Parathyroid adenoma (tissue), 2 donors: Measurements from ENCODE around the gene OSBPL5.

Experiments used
- H2AFZ ChIP-seq: fragments of 300-600 bp; sonication (generic); one replicate; pipeline ENCODE4 v1.7.0; 2017; ENCODE audit warnings: antibody characterized with exemption, mild to moderate bottlenecking
- H3K27ac ChIP-seq: fragments of 300-600 bp; sonication (generic); one replicate; pipeline ENCODE4 v1.7.0; 2017
- H3K27me3 ChIP-seq: fragments of 300-600 bp; sonication (generic); one replicate; pipeline ENCODE4 v1.7.0; 2017; ENCODE audit warnings: low read length; ENCODE audit not compliant: control insufficient read depth, insufficient read depth
- H3K36me3 ChIP-seq: fragments of 300-600 bp; sonication (generic); one replicate; pipeline ENCODE4 v1.7.0; 2017; ENCODE audit warnings: low read length; ENCODE audit not compliant: control insufficient read depth, insufficient read depth
- H3K4me1 ChIP-seq: fragments of 300-600 bp; sonication (generic); one replicate; pipeline ENCODE4 v1.7.0; 2017; ENCODE audit warnings: control low read depth
- H3K4me2 ChIP-seq: fragments of 300-600 bp; sonication (generic); one replicate; pipeline ENCODE4 v1.7.0; 2017; ENCODE audit warnings: low read length
- H3K4me3 ChIP-seq: fragments of 300-600 bp; sonication (generic); one replicate; pipeline ENCODE4 v1.7.0; 2017; ENCODE audit warnings: low read depth, low read length
- H3K79me2 ChIP-seq: fragments of 300-600 bp; sonication (generic); one replicate; pipeline ENCODE4 v1.7.0; 2017; ENCODE audit warnings: control low read depth
- H3K9ac ChIP-seq: fragments of 300-600 bp; sonication (generic); one replicate; pipeline ENCODE4 v1.7.0; 2017; ENCODE audit warnings: mild to moderate bottlenecking
- H3K9me3 ChIP-seq: fragments of 300-600 bp; sonication (generic); one replicate; pipeline ENCODE4 v1.7.0; 2017; ENCODE audit warnings: low read length; ENCODE audit not compliant: control insufficient read depth
- TF ChIP-seq, protein P1 (sequence below): fragments of 300-600 bp; sonication (generic); IDR thresholded peaks from one replicate; pipeline ENCODE4 v1.7.0; 2017; ENCODE audit warnings: antibody characterized with exemption, mild to moderate bottlenecking
- donor health status: primary hyperparathyroidism.

OSBPL5 gene

DNA sequence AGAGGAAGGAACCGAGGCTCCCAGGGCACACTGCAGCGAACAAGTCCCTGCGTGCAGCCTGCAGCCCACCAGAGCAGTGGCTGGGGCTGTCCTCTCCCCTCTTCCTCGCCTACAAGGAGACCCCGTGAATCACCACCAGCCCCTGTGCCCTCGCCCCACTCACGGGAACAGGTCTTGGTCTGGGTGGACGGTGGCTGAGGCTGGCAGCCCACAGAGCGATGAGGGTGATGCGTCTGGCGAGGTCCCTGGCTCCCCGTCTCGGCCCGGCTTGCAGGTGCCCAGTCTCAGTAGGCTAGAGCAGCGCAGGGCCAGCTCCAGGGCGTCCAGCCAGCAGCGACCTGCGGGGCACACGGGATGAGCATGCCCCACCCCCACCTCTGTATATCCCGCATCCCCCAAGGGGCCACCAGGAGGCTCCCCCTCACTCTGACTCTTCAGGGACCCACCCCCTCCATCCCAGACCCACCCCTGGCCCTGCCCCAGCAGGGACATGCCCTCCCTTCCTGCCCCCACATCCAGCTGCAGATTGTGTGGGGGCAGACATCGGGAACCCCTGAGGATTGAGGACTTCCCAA lies 57.4 kb downstream of the OSBPL5 start:
- H3K79me2 ChIP-seq = no peaks in the 10 kb centered on the region
- no peaks in the 10 kb centered on the region for H3K9me3 ChIP-seq
- no peaks in the 10 kb centered on the region for H3K27me3 ChIP-seq
- TF ChIP-seq, protein P1, sequence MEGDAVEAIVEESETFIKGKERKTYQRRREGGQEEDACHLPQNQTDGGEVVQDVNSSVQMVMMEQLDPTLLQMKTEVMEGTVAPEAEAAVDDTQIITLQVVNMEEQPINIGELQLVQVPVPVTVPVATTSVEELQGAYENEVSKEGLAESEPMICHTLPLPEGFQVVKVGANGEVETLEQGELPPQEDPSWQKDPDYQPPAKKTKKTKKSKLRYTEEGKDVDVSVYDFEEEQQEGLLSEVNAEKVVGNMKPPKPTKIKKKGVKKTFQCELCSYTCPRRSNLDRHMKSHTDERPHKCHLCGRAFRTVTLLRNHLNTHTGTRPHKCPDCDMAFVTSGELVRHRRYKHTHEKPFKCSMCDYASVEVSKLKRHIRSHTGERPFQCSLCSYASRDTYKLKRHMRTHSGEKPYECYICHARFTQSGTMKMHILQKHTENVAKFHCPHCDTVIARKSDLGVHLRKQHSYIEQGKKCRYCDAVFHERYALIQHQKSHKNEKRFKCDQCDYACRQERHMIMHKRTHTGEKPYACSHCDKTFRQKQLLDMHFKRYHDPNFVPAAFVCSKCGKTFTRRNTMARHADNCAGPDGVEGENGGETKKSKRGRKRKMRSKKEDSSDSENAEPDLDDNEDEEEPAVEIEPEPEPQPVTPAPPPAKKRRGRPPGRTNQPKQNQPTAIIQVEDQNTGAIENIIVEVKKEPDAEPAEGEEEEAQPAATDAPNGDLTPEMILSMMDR = no peak
- no peaks in the 10 kb centered on the region for H3K4me1 ChIP-seq
- no peaks in the 10 kb centered on the region for H3K36me3 ChIP-seq
- H3K4me3 ChIP-seq = no peak overlapping the region
- no peak overlapping the region for H2AFZ ChIP-seq
- H3K4me2 ChIP-seq = no peak overlapping the region
- H3K27ac ChIP-seq = no peak overlapping the region
- H3K9ac ChIP-seq = no peak overlapping the region

DNA sequence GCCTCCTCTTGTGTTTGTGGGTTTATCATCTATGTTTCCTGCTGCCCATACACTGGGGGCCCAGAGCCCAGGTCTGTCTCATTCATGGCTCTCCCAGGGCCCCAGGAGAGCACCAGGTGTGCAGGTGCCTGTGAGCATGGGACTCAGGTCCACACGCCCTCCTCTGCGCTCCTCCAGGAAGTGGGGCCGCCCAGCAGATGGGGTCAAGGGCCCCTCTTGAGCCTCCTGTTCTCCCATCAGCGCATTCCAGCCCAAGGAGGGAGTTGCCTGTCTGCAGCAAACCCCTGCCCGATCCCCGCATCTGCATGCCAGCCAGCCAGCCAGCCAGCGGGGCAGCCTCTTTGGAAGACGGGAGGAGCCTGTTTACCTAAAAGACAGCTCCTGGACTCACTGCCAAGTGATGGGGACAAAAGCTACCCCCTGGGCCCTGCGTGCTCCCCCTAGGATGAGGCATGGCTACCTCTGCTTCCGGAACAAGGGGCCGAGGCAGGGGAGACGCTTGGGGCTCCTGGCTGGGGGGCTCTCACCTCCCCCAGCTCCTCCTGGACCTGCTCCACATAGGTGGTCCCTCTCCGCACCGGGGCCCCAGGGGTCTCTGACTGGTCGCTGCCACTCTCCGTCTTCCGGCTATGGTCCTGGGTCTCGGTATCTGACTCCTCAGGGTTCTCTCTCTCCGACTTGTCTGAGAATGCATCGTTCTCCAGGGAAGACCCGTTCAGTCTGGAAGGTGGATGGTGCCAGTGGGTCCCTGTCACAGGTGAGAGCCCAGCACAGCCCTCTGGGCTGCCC lies 58.2 kb downstream of the OSBPL5 start:
- no peaks in the 10 kb centered on the region for H3K27me3 ChIP-seq
- no peak overlapping the region for H3K27ac ChIP-seq
- H3K36me3 ChIP-seq = no peaks in the 10 kb centered on the region
- no peak overlapping the region for H3K9ac ChIP-seq
- no peak overlapping the region for H3K4me3 ChIP-seq
- TF ChIP-seq, protein P1 = no peak
- H3K79me2 ChIP-seq = no peaks in the 10 kb centered on the region
- no peak overlapping the region for H3K4me2 ChIP-seq
- no peaks in the 10 kb centered on the region for H3K9me3 ChIP-seq
- H2AFZ ChIP-seq = no peak overlapping the region
- no peaks in the 10 kb centered on the region for H3K4me1 ChIP-seq

DNA sequence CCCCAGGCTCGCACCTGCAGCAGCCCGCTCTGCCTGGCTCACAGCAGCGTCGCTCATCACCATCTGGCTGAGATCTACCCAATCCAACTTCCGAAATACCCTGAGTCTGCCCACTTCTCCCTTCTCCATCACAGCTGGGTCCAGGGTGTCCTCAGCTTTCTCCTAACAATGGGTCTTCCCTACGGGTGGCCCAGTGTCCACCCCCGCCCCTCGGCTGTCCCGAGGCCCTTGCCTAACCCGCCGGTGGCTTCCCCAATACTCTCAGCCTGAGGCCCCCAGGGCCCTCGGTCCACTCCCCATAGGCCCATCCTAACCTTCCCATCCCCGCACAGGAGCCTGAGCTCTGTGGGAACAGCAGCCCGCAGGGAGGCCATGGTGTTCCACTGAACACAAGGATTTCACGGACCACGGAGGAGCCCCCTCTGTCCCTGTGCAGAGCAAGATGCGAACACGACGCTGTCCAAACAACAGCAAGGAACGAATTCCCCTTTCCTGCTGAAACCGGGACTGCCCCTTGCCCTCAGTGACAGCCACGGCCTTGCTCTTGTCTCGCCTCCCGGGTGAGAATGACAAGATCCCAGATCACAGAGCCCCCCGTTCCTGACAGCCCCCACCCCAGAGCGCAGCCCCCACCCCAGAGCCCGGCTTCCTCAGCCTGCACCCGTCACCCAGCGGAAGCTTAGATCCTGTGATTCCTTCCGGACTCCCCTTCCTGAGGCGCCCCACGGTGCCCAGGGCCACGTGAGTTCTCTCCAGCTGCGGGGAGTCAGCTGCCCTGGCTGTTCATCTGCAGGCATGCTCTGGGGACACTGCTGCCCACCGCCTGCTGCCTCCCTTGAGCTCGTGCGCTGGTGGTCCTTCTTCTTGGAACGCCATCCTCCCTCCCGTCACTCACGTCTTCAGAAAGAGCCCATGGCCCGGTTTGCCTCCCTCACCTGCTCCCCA lies 59.0 kb downstream of the OSBPL5 start:
- H3K4me1 ChIP-seq = no peaks in the 10 kb centered on the region
- H3K27ac ChIP-seq = no peak overlapping the region
- no peaks in the 10 kb centered on the region for H3K36me3 ChIP-seq
- no peaks in the 10 kb centered on the region for H3K79me2 ChIP-seq
- no peak overlapping the region for H3K4me2 ChIP-seq
- H3K9ac ChIP-seq = no peak overlapping the region
- H3K4me3 ChIP-seq = no peak overlapping the region
- H2AFZ ChIP-seq = no peak overlapping the region
- H3K27me3 ChIP-seq = no peaks in the 10 kb centered on the region
- H3K9me3 ChIP-seq = no peaks in the 10 kb centered on the region
- TF ChIP-seq, protein P1 = no peak

DNA sequence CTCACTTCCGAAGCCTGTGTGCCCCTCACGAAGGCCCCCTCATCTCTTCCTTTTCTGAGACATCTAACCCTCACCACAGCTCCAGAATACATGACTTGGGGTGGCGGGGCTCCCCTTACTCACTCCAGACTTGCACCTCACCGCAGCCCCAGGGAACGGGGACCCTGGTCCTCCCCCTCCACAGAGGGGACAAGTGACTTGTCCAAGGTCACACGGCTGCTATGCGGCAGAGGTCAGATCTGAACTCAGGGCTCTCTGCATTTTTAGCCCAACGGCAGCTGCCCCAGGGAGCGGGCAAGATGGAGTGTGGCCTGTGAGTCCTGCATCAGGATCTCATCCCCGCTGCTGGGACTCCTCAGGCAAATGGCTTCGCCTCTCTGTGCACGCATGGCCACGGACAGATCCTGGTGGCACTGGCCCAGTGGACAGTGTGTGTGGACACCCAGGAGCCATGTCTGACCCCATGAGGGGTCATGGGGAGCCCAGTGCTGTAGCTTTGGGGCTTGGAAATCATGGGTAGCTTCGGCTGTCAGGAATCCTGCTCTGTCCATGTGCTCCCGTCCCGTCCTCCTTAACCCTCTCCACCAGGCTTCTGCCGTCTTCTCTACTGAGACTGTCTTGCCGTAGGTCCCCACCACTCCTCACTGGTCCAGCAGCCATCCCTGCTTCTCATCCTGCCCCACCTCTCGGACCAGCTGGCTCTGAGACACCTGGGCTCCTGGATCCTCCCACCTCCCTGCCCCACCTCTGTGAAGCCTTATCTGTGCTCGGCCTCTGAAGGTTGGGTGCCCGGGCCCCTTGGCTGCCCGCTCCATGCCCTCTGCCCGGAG lies 59.9 kb downstream of the OSBPL5 start:
- Histone ChIP-seq H3K36me3 (no peaks in the 10 kb centered on the region), H3K79me2 (no peaks in the 10 kb centered on the region), H3K9ac (no peak overlapping the region), H3K9me3 (no peaks in the 10 kb centered on the region), H3K27me3 (no peaks in the 10 kb centered on the region), H3K4me1 (no peaks in the 10 kb centered on the region), H3K4me3 (no peak overlapping the region), H3K27ac (no peak overlapping the region), H2AFZ (no peak overlapping the region), H3K4me2 (no peak overlapping the region)
- TF ChIP-seq, protein P1 = no peak
